ENCODE results near the gene UBAC2.

Gene UBAC2

DNA sequence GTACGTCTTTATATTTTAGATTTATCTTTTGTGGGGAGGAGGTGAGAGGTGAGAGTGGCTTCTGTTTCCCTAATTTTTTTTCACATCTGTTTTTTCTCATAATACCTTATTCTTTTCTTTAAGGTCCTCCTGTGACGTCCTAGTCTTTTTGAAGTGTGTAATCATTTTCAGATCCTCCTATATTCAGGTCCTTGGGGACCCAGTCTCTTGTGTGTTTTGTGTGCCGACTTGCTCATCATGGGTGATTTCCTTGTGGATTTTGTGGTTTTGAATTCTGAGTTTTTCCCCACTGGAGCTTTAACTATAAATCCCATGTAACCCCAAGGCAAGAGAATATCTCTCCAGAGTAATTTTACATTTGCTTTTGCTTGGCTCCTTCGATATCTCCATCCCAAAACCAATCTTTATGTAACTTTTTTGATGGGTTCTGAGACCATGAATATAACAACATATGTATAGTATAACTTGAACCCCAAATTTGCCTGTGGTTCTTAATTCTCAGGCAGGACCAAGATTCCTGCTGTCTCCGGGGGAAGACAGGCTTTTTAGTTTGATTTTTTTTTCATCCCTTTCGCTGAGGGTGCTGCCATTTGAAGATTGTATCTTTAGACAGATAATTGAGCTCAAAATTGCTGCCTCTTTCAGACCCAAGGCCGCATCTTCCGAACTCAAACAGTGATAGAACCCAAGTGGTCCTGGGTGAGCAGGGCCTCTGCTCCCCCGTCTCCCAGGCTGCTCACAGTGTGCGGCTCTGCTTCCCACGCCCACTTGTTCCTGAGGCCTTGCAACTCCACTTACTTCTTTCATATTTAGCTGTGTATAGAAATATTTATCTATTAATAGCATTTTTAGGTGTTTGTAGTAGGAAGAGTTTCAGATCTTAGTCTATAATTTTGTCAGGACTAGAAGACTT is 165.7 kb downstream of the UBAC2 start:
- FAIRE-seq: no peak

DNA sequence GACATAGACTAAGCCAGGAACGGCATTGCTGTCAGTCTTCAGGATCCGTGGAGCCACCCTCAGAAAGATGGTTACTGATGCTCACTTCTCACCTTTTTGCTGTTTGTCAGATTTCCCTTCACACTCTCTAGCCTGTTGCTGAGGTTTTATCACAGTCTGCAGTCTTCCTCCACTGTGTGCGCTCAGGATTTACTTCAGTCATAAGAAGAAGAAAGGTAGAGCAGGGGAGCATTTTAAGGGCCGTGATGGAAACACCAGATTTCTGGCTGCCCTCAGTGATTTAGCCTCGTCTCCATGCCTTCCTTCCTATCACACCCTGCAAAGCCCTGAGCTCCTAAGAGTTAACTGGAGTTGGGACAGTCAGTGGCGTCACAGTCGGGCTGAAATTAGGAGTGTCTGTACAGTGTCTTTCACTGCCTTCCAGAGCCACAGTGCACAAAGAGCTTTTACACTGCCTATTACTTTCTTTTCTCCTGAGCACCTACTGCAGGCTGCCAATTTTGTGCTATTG is 166.5 kb downstream of the UBAC2 start:
- no peak for FAIRE-seq

DNA sequence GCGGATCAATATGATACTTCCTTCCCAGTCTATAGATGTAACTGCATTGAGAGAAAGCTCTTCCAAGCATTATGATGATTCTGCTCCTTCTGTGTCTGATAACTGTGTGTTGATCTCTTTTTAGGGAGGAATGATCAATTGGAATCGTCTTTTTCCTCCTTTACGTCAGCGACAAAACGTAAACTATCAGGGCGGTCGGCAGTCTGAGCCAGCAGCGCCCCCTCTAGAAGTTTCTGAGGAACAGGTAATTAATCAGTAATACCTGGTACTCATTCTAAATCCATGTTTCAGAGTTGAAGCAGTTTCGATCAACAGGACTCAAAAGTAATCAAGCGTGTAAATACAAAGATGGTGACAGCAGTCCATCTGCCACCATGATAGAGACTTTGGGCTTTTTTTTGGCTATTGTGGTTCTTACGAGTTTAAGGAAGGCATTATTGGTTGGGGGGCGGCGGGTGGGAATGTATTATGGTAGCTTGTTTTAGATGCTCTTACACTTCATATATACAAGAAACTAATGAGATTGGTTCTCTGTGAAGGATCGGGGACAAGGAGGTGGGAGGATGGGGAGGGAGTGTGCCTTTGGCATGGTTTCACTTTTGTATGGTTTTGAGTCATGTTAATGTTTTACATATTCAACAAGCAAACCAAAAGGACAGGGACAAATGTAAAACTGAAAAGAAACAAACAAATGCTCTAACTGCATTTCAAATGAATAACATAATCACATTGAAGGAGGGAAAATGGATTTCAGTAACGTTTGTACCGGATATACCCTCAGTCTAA is 167.2 kb downstream of the UBAC2 start:
- no peak for FAIRE-seq

DNA sequence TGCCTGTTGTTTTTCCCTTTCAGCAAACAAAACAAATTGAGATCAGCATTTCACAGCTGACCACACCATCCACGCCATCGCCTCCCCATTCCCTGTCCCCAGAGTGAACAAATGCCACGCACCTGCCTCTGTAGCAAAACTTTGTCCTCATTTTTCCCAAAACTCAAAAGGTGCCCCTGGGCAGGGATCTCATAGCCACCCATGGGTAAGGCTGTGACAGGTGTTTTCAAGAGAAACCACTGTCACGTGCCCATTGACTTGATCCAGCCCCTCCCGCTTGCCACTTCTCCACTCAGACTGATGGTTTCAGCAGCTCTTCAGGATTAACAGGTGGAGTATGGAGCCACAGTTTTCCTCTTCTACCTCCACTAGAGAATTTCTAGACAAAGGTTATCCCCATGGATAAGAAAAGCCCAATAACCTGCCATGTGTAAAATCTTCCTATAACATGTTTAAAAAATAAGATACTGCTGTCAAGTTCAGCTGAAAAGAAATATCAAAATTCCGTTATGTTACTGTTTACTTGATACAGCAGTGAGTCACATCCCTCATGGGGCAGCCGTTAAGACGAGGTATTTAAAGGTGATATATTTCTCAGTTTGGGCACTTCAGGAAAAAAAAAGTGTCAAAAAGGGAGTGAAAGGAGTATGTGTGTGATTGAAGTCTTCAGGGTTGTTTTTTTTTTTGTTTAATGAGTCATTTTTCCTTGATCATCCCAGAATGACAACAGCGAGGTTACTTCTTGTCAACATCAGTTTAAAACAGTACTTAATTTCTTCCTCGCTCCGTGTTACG is 170.0 kb downstream of the UBAC2 start:
- no peak for FAIRE-seq

DNA sequence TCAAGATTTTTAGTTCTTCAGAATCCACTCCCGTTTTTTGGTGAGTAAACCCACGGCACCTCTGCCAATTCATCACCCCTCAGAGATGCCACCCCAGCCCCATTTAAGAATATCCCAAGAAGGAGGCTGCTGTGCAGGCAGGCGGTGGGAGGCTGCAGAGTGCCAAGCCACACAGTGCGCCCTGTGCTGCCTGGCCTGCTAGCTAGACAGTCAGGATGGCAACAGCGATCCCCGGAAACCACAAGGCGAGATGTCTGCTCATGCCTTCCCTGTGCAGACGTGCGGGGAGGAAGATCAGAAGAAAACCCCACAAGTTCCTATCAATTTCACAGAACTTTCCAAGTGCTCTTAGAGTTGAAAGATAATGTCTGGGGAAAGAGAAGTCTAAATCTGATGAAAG is 171.3 kb downstream of the UBAC2 start:
- FAIRE-seq: no peak

DNA sequence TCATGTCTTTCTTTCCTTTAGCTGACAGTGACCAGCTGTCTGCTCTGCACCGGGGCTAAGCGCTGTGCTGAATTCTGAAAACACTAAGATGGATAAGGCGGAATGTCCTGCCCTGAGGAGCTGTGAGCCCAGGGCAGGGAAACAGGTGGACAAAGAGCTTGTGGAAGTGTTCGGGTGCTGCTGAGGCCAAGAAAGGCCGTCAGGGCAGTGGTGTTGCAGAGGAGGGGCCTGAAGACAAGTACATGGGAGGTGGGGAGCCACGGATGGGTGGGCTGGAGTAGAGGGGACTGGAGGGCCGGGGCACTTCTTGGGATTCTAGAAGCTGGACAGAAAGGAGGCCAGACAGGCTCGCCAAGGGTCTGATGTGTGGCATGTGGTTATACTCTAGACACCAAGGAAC is 172.8 kb downstream of the UBAC2 start:
- FAIRE-seq: no peak

DNA sequence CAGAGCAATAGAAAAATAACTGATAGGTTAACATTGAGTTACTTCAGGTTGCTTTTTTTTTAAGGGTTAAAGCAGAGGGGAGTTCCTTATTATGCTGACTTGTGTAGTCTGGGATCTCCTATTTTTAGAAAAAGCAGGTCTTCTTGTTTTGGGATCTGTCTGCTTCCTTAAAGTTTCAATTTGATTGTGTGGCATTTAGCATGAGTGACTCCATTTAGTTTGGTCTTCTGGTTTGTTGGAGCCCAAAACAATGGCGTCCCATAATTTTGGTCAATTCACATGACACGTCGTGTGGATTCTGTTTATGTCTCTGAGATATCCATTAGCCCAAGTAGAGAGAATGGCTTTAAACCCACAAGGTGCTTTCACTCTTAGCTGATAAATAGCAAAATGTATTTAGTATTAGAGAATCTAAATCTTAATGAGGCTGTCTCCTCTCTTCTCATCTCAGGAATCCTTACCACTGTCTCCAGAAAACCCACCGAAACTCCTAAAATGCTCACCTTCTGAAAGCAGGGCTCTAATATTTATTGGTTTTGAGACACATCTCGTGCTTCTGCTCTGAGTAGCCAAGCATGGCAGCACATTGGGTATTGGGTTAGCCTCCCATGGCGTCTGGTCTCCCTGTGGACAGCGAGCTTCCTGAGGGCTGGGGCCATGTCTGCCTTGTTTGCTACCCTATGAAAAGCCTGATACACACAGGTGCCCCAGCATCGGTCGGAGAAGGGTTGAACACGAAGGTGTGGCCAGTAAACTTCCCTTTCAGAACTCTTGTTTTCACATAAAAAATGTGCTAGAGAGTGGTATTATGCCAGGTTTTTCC is 173.7 kb downstream of the UBAC2 start:
- no peak for FAIRE-seq

DNA sequence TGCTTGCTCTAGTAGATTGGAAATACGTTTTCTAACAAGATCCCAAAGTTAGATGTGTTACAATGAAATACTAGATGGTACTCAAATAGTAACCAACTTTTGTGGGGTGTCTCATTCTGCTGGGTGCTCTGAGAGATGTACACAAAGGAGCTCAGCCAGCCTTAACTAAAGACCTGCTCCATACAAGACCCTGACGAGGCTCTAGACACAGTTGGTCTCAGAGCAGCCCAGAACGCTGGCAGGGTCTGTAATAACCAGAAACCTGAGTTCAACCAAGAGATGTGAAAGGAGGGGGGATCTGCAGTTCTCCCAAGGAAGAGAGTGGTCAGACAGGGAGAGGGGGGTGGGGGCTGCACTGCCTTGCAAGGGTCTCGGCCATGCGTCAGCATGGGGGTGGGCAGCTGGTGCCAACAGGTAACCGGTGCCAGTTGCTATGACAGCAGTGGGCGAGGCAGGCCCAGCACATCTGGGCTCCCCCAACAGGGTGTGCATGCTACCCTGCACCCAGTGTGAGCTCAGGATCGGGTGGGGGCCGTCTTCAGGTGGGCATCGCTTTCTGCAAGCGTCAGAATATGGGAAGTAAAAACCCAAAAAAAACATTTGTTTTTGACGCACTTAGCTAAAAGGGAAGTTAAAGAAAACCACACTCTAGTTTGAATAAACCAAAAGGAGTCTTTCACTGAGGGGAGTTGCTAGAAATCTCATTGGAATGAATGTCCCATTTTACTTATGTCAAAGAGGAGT is 174.5 kb downstream of the UBAC2 start:
- no peak for FAIRE-seq

DNA sequence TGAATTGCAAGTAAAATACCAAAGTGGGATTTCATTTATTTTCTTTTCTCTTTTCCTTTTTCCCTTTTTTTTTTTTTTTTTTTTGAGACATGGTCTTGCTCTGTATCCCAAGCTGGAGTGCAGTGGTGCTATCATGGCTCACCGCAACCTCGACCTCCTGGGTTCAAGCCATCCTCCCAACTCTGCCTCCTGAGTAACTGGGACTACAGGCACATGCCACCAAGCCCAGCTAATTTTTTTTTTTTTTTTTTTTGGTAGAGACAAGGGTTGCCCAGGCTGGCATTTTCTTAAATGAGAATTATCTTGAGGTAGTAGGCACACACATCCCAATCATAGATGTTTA is 175.1 kb downstream of the UBAC2 start:
- FAIRE-seq: no peak

DNA sequence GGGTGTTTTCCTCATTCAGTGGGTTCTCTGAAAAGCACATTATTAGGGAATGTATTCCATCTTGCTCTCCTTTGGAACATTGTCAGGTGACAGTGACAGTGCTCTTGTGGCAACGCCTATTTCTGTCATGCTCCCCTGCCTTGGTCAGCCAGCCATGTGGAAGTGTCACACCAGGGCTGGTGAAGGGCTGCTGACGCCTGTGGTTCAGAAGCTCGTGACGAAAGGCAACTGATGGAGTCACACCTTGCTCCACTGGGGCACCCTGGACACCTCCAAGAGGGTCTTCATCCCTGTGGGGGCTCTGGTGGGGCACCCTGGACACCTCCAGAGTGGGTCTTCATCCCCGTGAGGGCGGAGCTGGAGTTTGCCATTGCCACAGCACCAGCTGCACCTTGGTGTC is 175.5 kb downstream of the UBAC2 start:
- no peak for FAIRE-seq

DNA sequence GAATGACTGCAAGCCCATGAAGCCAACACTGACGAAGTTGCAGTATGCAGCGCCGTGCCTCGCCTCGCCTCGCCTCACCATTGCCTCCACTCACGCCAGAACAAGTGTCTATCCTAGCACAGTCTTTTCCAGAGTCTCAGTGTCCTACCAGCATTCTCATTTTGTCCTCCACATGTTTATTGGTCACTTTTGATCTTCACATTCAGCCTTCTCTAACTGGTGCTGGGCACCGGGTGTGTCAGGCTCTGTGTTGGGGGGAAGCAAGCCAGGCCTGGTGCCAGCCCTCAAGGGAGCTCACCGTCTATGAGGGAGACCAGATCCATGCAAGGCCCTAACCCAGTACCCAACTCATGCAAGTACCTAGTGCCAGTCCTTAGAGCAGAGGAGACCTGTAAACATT is 176.3 kb downstream of the UBAC2 start:
- no peak for FAIRE-seq

DNA sequence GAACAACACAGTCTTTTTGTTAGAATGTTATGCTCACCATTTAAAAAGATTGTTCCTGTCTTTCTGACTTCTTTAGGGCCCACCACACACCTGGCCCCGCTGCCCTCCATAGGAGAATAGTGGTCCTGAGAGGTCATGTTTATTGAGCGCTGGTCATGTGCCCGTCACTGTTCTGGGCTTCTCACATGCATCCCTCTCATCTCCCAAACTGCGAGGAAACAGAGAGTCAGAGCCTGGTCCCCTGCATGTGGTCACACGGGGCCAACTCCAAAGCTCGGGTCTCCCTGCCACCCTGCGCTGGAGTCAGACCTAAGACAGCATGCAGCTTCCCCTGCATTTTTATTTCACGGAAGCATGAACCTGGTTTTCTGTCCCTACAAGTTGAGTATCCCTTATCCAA is 177.0 kb downstream of the UBAC2 start:
- no peak for FAIRE-seq

DNA sequence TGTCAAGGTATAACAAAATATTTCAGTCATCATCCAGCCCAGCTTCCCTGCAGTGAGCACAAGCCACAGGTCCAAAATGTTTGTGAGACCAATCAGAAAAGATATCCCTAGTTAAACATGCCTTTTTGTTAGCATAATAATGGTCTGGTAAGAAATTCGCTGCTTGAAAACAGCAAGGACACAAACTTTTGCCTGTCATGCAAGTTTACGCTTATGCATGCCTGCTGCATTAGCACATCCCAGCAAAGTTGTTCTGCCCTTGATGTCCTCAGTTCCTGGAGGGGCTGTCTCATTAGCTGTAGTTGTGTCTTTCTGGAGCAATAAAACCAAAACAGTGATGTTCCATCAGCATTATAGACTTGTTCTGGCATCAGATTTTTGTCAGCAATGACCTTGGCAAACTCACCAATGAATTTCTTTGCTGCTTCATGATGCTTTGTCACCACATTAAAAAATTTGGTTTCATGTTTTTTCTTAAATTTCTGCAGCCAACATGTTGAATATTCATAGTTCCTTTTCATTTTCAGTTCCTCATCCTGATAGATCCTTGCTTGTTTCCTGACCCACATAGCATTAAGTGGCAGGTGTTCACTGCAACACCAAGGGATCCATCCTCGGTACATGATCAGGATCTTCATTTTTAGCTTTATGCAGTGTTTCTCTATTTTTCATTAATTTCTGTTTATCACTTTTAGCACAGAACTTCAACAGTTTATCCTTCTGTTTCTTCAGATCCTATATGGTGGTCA is 178.5 kb downstream of the UBAC2 start:
- FAIRE-seq: no peak

DNA sequence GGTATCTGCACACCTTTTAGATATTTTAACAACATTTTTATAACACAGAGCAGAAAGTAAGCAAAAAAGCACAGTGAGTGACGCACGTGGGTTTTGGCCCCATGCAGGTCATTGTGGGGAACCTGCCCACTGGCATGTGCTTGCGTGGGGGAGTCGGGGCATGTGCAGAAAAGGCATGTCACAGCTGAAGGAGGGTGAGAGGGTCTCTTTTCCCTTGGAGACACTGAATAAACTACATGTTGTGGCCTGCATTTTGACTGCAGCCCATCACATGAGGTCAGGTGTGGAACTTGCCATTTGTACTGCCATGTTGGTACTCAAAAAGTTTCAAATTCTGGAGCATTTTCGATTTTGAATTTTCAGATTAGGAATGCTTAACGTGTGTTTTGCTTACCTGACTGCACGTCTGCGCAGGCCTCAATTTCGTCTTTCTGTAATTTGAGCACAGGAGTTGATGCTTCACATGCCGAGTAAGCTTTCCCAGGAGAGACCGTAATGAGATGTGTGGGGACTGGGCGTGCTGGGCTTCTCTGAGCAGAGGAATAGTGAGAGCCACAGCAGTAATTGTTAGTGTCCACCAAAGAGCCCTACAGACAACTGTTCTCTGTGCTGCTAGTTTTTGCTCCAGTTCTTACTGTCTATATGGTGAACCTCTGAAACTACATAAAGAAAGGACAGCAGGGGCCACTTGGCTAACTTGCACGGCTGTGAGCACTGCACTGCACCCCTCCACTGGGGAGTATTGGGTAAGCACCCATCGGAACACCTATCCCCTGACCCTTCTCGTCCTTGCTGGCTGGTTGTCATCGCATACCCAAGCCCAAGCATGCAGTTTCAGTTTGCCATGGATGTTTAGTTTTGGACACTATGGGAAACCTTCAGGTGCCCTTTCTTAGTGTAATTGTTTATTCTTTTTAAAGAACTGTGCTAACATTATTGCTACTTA is 179.5 kb downstream of the UBAC2 start:
- FAIRE-seq: no peak

DNA sequence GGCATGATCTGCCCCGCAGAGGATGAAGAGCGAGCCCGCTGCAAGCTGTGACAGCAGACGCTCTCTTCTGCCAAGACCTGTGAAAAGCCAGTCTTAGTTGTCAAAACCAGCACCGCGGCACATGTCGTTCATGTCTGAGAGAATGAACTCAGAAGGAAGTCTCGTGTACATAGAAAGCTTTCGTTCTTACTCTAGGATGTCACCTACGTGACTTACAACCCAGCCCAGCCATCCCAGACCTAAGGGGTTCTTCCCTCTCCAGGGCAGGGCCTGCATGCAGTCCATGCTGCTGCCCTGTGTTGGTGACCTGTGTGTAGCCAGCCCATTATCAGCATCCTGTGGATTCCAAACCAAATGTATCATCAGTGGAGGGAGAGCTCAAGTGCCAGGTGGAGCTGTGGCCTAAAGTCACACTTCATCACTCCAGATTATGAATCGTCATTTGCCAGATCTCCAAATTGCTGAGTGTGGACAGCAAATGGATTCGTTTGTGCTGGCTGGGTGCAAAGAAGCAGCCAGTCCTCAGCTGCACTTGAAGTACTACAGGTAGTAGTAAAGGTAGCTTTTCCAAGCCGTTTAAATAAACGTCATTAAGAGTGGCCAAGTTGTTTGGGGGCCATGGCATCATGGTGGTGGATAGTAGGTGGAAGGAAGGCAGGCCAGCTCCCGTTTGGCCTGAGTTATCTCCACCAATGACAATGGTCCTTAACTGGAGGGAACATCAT is 180.4 kb downstream of the UBAC2 start:
- no peak for FAIRE-seq

DNA sequence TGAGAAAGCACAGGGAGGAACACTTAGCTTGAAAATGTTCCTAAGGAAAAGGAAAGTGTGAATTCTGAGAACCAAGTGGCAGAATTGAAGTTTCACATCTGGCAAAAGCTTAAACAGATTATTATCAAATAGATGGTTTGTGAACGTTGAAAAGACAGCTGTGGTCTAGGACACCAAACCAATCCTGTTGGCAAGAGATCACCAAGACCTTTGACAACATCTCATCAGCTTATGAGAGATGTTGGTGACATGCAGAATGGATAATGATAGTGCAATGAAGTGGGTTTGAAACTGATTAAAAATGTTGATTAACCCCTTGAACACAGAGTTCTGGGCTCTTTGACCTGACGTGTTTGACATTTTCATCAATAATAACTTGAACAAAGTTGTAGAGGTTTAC is 181.1 kb downstream of the UBAC2 start:
- no peak for FAIRE-seq

DNA sequence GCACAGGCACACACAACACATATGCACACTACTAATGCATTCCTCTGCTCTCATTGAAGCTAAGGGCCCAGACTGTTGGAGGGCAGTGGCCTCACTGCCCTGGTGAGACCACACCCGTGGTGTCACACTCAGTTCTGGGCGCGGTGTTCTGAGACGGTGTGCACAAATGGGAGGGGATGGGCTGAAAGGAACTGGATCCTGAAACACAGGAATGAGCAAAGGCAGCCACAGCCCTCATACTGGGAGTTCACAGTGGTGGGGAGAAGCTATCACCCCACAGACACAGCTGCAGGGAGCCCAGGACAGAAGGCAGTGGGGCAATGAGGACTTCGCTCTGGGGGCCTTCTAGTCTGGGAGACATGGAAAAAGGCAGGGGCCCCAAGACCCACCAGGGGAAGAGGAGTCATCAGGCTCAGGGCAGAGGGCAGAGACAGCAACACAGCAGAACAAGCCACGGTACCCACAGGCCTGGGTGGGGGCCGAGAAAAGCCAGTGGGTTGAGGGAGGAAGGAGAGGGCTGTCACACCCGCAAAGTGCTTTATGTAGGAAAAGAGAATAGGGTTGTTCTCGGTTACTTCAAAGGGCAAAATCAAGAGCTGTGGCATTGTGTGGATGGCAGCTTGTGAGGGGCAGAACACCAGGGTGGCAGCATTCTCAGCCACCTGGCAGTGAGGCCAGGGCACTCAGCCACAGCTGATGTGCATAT is 181.9 kb downstream of the UBAC2 start:
- FAIRE-seq: no peak

DNA sequence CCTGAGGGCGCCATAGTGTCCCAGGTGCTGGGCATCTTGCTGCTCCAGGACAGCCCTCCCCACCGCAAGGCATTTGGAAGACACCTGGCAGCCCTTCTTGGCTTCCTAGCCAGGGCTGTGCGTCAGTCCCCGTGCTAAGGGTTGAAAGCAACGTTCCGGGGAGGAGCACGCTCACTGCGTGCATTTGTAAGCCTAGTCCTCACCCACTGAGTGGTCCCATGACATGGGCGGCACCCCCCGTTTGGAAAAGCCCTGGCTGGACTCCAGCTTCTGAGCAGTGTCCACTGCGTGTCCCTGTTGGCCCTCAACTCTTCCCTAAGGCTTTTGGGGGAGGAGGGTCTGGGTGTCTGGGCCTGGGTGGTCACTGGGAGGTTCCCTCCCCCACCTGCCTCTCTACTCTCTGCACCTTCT is 182.9 kb downstream of the UBAC2 start:
- no peak for FAIRE-seq
